Measurements from ENCODE around the gene FBLN5.
"Not testable (repeated sequence)": the region's sequence is repeated elsewhere in the genome, so short reads cannot be mapped to it uniquely, and the experiment has no call there.

The FBLN5 gene

DNA sequence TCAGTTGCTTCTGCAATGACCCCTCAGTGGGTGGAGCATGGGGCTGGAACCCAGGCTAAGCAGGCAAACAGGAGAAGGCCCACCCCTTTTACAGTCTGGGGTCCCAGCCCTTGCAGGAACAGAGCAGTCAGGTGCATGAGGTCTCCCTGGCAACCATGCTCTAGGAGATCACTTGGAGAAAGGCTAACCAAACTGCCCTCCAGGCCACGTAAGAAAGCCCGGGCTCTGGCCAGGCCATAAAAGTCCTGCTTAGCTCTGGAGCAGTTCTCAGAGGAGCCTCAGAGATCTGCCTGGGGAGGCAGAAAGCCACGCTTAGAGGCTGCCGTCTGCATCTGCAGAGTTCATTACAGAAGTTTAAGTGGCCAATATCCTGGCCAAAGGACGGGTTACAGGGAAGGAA, 65.1 kb downstream of the FBLN5 start:
- DNase-seq: no peak

DNA sequence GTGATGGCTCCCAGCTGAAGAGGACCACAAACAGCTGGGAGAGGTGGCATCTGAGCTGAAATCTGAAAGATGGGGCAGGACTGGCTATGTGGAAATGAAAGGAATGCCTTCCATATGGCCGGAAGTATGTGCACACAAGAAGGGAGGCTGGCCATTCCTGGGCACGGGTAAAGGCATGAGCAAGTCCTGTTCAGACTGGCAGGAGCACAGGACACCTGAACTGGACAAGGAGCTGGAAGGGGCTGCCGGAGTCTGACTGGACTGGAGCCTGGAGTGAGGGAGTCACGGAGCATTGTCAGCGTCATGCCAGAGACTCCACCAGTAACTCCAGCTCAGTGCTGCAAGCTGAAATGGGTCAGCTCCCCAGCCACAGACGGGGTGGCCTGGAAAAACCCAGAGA, 68.3 kb downstream of the FBLN5 start:
- no peak for DNase-seq

DNA sequence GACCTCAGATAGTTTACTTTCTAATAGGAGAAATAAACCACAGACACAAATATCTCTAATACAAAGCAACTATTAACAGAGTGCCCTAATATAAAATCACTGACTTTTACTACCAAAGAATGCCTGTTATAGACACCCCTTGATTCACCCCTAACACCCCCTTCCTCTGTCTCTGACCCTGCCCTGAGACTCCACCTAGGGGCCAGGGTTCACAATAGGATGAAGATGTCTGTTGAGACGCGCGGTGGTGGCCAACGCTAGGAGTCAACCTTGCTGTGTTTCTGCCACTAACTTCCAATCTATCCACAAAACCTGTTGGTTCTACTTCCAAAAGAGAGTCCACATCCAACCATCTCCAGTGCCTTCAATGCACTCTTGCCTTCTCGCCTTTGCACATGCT, 69.2 kb downstream of the FBLN5 start:
- DNase-seq: no peak

DNA sequence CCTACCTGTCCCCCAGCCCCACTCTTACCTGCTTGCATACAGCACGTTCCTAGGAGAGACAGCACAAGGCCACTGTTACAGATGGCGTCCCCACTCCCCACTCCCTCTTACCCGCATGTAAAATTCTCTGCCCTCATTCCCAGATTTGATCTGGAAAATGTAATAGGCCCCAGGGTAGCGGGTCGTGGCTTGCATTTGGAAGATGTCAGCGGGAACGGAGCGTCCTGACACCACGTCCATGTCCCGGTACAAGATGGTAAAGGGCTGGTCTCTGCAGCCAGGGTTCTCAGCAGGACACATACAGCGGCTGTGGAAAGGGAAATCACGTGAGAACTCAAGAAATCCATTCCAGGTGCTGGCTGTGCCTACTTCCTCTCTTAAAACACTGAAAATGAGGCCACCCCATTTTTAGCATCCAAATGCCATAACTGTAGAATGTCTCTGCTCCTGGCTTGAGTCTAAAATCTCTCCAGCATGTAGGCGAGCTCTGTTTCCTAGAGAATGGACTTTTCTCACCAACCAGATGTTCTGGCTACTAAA, 70.0 kb downstream of the FBLN5 start:
- DNase-seq: no peak

DNA sequence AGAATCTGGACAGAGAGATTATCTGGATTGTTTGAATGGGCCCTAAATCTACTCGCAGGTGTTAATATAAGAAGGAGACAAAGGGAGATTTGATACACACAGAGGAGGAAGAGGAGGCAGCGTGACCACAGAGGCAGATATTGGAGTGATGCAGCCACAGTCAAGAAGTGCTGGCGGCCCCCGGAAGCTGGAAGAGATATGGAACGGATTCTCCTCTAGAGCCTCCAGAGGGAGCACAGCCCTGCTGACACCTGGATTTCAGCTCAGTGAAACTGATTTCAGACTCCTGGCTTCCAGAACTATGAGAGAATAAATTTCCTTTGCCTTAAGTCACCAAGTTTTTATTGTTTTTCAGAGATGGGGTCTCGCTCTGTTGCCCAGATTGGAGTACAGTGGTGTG, 71.0 kb downstream of the FBLN5 start:
- DNase-seq: no peak

DNA sequence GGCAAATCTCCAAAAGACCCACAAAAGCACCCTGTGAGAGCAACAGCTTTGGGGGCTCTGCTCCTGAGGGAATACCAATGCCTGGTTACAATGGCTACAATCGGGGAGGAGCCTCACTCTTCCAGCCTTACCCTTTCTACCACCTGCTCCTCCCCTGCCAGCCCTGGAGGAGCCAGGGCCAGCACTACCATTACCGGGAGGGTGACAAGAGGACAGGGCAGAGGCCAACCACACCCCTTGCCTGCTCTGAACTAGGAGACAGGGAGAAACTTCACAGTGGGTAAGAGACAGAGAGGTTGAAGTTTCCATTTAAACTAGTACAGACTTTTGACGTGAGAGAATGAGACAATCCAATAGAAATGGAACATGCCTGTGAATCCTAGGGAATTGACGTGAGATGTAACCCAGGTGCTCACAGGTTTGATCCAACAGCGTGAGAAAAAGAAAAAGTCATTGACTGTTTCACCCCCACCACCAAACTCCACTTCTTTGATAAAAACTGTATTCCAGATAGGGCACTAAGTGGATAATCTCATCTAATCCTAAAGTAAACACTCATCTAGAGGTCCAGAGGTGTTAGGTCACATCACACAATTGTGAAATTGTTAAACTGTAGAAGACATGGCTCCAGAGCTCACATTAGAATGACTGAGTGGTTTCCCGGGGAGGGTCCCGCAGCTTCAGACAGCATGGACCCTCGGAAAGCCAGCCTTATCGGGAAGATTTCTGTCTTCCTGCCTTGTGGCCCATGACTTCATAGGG, 71.8 kb downstream of the FBLN5 start:
- DNase-seq: no peak

DNA sequence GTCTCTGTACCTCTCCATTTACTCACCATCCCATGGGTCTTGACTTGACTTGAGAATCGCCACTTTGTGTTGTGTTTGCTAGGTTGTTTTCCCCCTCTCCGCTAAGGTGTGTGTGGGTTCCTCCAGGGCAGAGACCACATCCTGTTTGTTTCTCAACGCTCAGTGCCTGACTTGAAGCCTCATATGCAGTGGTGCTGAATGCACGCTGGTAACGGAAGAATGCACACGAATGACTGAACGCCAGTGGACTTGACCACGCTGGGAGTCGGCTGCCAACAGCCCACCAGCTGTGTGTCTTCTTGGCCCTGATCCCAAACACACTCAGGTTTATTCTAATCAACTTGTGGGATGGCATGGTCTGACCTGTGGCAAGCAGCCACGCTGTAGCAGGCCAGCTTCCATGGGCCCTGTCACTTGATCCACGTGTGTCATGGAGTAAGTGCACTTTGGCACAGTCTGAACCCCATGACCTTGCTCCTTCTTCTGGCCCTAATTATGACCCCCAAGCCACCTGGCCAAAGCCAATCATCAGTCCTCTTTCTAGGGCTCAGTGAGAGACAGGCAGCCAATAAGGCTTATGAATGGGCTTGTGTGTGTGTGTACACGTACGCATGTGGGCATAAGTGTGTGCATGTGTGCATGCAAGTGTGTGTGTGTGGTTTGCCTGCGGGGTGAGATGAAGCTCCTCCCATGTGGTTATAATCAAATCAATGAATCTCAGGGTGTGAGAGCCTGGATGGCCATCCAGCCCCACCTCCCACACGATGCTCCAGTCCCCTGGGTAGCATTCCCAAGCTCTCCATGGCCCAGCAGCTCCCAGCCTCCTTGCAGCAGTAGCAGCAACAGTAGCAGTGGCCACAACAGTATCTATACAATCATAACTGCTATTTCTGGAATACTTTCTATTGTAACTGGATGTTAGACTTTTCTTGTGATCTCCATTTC, 73.8 kb downstream of the FBLN5 start:
- no peak for DNase-seq

DNA sequence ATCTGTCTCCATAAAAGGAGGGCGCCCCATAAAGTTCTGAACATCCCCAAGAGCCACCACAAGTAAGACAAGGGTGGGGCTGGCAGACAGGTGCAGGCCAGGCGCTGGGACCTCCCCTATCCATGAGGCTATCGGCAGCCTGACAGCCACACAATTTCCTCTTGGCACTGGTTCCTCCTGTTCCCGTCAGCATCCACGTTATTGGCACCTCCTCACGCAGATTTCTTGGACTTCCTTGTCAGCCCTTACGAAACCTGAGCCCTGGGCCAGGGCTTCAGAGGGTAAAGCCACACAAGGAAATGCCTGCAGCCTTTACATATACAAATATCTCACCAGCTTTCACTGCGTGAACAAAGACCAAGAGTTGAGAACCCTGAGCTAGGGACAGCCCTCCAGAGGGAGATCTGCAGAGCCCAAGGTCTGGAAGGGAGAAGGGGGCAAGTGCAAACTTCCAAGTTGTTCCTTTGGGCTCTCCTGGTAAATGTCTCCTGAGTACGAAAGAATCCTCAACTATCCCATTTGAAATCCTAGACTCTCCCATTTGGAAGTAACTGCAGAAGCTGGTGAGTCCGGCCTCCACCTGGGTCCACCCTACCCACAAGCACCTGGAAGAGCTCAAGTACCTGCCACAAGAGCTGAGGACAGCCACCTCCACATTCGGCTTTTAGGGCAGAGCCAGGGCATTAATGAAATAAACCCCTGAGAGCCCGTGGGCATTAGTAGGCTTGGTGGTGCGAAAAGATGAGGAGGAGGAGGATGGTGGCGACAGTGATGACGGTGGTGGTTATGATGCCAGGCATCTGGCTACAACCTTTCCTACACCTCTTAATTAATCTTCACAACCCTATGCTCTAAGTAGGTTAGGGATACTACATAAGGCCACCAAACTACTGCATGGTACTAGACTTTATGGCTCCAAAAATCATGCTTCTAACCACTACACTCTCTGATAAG, 74.7 kb downstream of the FBLN5 start:
- DNase-seq: no peak

DNA sequence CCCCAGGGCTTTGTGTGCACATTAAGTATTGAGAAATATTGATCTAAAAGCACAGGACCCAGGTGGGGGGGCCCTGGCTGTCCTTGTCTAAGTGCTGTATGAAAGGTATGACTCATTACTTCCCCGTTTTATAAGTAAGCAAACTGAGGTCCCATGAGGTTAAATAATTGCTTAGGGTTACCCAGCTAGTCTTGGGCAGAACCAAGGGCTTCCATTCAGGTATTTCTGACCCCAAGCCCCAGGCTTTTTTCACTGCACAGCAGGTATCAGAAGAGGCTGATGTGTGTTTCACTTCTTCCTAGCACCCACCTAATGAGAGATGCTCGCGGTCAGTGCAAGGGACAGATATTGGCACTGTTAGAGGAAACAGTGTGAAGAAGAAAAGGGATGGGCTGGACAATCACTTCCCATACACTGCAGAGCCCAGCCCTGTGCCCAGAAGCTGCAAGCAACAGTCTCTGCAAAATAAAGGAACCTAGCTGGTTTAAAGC, 75.4 kb downstream of the FBLN5 start:
- DNase-seq: no peak

DNA sequence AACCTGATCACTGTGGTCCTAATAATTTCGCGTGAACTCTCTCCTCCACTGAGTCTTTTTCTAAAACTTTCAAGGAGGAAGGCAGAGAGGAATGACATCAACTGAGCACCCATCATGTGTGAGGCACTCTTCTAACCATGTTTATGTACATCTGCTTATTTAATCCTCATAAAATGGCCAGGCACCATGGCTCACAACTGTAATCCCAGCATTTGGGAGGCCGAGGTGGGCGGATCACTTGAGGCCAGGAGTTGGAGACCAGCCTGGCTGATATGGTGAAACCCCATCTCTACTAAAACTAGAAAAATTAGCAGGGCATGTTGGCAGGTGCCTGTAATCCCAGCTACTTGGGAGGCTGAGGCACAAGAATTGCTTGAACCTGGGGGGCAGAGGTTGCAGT, 76.1 kb downstream of the FBLN5 start:
- not testable (repeated sequence) for DNase-seq

DNA sequence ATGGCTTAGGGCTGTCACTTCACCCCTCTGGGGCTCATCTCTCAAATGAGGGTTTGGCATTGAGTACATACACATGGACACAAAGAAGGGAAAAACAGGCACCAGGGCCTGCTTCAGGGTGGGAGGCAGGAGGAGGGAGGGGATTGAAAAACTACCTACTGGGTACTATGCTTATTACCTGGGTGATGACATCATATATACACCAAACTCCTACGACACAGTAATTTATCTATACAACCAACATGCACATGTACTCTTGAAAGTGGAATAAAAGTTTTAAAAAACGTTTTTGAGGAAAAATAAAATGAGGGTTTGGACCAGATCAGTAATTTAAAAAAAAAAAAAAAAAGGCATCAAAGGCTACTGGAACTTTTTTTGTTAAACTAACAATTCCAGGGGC, 76.6 kb downstream of the FBLN5 start:
- no peak for DNase-seq

DNA sequence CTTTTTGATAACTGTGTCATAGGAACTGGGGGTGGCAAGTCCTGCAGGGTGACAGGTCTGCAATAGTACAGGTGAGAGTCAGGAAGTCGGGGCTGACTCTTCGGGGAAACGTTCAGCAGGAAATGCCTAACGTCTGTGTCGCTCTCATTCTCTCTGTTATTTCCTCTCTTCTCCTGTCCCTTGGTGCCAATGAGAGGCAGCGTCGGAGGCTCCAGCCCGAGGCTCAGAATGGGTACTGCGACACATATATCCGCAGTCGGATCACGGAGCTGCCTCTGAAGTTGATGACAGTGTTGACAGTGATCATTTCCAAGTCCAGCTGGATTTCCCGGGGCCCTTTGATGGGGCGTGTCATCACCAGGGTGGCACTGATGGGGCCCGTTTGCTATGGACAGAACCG, 77.5 kb downstream of the FBLN5 start:
- no peak for DNase-seq

DNA sequence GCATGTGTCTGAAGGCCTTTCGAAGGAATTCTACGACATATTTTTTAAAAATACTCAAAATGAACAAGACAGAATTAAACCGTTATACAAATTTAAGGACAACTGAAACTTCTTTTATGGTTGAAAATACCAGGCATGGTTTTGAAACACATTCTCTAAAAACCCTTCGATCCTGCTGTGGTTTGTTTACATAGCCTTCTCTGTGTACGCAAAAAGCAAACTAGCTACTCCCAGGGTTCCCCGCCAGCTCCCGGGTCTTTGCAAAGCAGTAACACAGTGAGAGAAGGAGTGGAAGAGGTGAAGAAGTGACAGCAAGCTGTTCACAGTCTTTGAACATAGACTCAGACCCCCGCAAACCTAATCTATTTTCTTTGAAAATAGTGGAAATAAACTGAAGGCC, 77.9 kb downstream of the FBLN5 start:
- DNase-seq: no peak

DNA sequence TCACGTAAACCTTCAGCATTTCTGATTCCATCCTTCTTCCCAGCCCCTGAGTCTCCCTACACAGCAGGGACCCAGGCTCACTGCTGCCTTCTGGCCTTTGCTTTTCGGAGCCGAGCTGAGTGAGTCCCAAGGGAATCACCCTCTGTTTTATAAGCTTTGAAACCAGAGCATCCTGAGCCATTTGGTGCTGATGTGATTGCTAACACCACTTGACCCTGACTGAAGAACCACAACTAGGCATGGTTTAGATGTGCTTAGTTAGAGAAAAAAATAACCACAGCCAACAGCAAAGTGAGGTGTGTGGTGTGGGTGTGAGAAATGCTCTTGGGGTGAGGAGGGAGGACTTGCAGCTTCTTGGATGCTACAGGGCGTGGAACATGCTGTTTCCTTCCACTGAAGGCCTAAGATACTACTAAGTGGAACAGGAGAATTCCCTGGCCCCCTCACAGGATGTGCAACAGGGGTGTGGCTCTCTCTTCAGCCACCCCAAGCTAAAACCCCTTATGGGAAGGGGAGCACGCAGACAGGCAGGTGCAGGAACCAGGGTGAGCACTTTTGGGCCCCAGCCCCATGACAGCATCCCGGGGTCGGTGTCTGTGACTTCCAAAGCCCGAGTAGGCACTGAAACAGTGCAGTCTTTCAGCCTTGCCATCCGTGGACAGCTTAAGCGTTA, 80.0 kb downstream of the FBLN5 start, which contains the start of gene TC2N:
TC2N (minus strand) TSS at position 221 of the 673 bp plus-strand sequence. CDS start 53,767 bp downstream, outside the sequence.
- no peak for DNase-seq

DNA sequence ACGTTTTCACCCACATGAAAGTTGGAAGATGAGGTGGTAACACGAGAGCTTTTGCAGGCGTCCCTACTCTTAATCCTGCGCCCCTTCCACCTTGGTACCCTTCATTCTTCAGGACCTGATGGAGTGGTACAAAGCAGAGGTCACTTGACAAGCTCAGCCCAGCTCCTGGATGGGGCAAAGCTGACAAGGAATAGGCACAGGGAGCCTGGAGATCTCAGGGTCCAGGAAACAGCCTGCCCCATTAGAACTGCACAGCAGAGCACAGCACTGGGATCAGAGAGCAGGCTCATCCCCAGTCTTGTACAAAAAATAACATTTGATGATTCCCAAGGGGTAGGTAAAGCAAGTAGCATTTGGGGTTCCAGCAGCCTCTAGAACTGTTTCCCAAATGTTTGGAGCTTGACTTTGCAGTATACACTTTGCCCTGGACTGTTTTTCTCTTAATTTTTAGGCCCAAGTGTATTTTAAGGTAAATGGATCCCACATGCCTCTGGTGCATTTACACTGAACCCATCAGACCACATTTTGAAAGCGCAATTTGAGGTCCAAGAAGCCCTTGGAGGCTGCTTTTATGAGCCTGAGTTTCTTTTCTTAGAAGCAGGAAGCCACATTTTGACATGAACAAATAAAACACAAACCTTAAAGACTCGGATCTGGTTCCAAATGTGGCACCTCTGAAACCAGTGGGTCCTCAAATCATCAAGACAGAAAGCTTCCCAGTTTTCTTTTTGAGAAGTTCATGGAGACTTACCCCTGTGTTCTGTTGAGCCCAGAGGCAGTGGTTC, 80.8 kb downstream of the FBLN5 start:
- DNase-seq: no peak

DNA sequence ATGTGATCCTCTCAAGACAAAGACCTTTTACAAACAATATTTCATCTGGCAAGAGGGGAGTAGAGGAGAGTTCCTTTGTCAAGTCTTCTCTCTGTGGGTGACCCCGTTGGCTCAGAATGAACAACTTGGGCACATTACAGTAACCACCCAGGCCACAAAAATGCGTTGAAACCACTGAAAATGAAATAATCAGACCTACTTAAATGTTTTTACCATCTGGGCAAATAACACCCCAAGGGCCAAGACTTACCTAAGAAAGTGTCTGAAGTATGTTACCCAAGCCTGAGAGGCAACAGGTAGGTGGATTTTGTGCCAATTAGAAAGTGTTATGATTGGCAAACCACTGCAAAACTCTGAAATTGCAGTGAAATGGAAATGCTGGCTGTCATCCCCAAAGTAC, 81.4 kb downstream of the FBLN5 start:
- DNase-seq: no peak

DNA sequence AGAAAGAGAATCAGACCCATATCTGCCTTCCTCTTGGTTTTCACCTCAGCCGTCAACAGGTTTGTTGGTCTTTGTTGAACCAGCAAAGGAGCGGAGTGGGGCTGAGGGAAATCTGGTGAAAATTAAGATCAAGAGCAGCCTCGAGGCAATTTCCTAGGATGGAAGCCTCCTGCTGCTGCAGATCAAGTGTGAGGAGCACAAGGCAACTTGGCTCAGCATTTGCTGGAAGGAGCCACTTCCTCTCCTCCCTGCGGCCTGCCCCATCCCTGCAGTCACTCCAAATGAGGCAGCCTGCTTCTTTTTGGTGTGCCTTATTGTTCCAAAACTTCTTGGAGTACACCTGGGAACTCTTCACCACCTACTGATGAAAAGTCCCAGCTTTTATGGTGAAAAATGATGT, 85.1 kb downstream of the FBLN5 start:
- DNase-seq: no peak

DNA sequence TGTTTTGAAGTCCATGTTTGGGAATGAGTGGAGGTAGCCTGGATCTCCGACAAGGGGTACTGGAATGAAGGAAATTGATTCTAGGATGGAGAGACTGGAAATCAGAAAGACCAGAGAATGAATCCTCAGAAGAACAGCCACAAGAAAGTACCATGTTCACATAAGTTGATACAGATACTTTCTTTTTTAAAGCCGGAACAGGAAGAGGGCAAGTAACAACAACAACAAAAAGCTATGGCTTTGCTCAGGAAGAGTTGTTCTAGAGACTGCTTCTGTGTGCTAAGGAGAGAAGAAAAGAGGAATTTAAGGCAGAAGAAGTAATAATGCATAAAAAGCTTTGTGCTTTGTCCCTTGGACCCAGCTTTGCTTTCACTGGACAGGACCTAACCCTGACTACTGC, 86.4 kb downstream of the FBLN5 start:
- DNase-seq: no peak

DNA sequence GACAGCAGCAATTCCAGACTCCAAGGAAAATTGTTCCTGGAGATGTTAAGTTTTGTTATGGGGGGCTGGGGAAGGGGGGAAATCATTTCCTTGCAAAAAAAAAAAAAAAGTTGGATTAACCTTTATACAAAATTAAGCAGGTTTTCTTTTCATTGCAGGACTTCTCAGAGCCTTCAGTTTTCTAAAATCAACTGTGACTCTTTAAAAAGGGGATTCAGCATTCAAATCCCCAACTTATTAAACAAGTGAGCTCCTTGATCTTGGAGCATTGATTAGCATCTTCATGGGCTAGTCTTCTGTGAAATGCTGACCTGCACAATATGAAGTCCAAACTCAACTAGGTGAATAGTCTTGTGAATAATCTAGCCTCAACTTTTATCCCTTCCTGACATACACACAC, 87.3 kb downstream of the FBLN5 start:
- no peak for DNase-seq

DNA sequence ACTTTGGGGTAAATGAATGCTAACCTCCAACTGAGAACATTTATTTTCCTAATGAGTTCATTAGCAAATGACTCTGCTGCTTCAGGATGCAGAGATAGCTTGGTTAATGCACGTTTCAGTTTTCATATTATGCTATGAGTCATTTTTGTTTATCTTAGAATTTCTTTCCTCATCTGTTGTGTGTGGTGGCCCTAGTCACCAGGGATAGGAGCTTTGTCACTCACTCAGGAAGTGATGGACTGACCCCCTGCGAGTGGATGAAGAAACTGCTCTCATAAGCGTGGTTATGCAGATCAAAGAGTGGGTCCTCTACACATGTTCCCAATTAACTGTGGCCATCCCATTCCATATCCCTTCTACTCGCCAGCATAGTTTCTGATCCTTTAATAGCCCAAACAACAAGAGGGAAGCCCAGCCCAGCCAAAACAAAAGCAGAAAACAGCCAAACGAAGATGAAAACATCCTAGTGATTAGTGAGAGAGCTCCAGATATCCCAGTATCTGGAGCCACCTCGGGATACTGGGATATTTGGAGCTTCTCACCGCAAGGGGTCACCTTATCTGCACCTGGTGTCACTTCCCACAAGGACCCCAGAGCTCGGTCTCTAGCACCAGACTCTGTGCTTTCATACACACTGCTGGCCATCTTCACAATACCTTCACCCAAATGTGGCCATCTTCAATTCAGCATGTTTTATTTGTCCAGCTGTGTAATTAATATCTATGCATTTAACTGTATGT, 88.8 kb downstream of the FBLN5 start:
- no peak for DNase-seq

Measured in NCI-H1436 (cell line).